ENCODE results near the gene TSHR.
"Not testable (repeated sequence)": the region's sequence is repeated elsewhere in the genome, so short reads cannot be mapped to it uniquely, and the experiment has no call there.

TSHR gene

GRCh38 chr14:80955416-80955941, at the start of gene TSHR:
Gene TSHR, plus strand, starts transcription at chr14:80955621. Its CDS starts 60 bp downstream, at chr14:80955681.
- no peak for DNase-seq

GRCh38 chr14:80906336-80906735, 49.1 kb upstream of the TSHR start:
- DNase-seq, result no peak

GRCh38 chr14:80906946-80907345, 48.5 kb upstream of the TSHR start:
- DNase-seq, result no peak

- DNase-seq, result not testable (repeated sequence)
Observed at GRCh38 chr14:80912013-80912412, 43.4 kb upstream of the TSHR start.

- no peak for DNase-seq
Observed at GRCh38 chr14:80919622-80920021, 35.8 kb upstream of the TSHR start.

- no peak for DNase-seq
Observed at GRCh38 chr14:80923368-80923767, 32.1 kb upstream of the TSHR start.

- no peak for DNase-seq
Observed at GRCh38 chr14:80924365-80925103, 30.9 kb upstream of the TSHR start.

- DNase-seq, result peak; percentile 63
Observed at GRCh38 chr14:80926397-80927082, 28.9 kb upstream of the TSHR start.

- DNase-seq, result no peak
Observed at GRCh38 chr14:80927083-80927989, 28.1 kb upstream of the TSHR start.

- no peak for DNase-seq
Observed at GRCh38 chr14:80930095-80930494, 25.3 kb upstream of the TSHR start.

GRCh38 chr14:80930836-80931389, 24.5 kb upstream of the TSHR start:
- DNase-seq, result peak; percentile 88

GRCh38 chr14:80933282-80933681, 22.1 kb upstream of the TSHR start:
- no peak for DNase-seq

- DNase-seq, result no peak
Observed at GRCh38 chr14:80933686-80934085, 21.7 kb upstream of the TSHR start.

- DNase-seq, result no peak
Observed at GRCh38 chr14:80940146-80940545, 15.3 kb upstream of the TSHR start.

- peak; percentile 98 for DNase-seq
Observed at GRCh38 chr14:80941241-80942185, 13.9 kb upstream of the TSHR start, which contains the start of gene CEP128. Gene CEP128, minus strand, starts transcription at chr14:80941738.

GRCh38 chr14:80942191-80942600, 13.2 kb upstream of the TSHR start:
- DNase-seq, result no peak

GRCh38 chr14:80944861-80945617, 10.4 kb upstream of the TSHR start:
- DNase-seq, result peak; percentile 70

GRCh38 chr14:80946187-80946586, 9.2 kb upstream of the TSHR start:
- DNase-seq, result peak; percentile 79

- DNase-seq, result no peak
Observed at GRCh38 chr14:80946797-80947196, 8.6 kb upstream of the TSHR start.

- no peak for DNase-seq
Observed at GRCh38 chr14:80948291-80948690, 7.1 kb upstream of the TSHR start.

- no peak for DNase-seq
Observed at GRCh38 chr14:80951491-80951890, 3.9 kb upstream of the TSHR start.
